ENCODE data around the gene MSH5. TPM values are rescaled to one million over a fixed set of nuclear protein-coding genes. Genes with fewer than 3 reads are reported as not detected.

MSH5 gene
- total and polyA plus RNA-seq, 9 of the 15 experiments (the other 6 are each of a cell fraction or from before 2014, with no cell fraction given), result 12.5 to 104 (median 46.6) TPM

DNA sequence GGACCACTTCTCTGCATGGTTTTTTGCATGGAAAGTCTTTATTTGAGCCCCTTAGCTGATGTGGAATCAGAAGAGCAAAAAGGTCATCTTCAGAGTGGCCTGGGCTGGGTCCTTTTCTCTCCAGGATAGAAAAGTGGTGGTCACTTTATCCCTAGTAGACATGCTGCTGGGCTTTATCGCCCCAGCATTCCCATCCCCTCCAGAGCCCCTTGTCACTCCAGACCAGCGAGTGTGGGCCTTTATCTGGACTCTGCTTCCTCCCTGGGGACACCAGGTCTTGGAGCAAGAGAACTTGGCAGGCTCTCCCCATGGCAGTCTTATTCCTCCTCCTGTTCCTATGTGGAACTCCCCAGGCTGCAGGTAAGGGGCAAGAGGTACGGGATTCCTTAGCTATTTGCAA, 33.2 kb upstream of the MSH5 start, which contains the start of gene LY6G6F (continued):
- TF ChIP-seq KAT2B (IDR thresholded peaks at IDR 0.05; ENCODE audit: low read depth, low read length) (no peak), POLR2AphosphoS5 (IDR thresholded peaks at IDR 0.05; ENCODE audit: control insufficient read depth, insufficient read depth, low read depth, low read length) (no peak), PCBP1 (IDR thresholded peaks at IDR 0.05; ENCODE audit: low read depth, low read length, poor library complexity, severe bottlenecking) (no peak), ZNF766 (CRISPR knock-in tag; conservative IDR thresholded peaks at IDR 0.05) (no peak), SMARCE1 (IDR thresholded peaks at IDR 0.05) (no peak), ARID1B (IDR thresholded peaks at IDR 0.05) (peak; percentile 47), NR3C1 (CRISPR knock-in tag; IDR thresholded peaks at IDR 0.05) (no peak), ZNF165 (CRISPR knock-in tag; IDR thresholded peaks at IDR 0.05; ENCODE audit: borderline replicate concordance) (no peak)

DNA sequence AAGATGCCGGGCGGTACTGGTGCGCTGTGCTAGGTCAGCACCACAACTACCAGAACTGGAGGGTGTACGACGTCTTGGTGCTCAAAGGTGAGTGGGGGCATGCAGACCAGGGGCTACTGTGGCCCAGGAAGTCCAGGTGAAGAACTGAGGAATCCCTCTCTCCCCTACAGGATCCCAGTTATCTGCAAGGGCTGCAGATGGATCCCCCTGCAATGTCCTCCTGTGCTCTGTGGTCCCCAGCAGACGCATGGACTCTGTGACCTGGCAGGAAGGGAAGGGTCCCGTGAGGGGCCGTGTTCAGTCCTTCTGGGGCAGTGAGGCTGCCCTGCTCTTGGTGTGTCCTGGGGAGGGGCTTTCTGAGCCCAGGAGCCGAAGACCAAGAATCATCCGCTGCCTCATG, 32.1 kb upstream of the MSH5 start:
- in situ Hi-C loops (cut with MboI), result no loop called here
- TF ChIP-seq RNF2 (IDR thresholded peaks at IDR 0.05) (no peak), CBX3 (IDR thresholded peaks at IDR 0.05; ENCODE audit: borderline replicate concordance in 1 of 2, low read length in 2 of 2) (no peak), SAP30 (IDR thresholded peaks at IDR 0.05; ENCODE audit: borderline replicate concordance, insufficient read depth, low read depth, low read length, poor library complexity, severe bottlenecking) (no peak), ZNF197 (CRISPR knock-in tag; IDR thresholded peaks at IDR 0.05; ENCODE audit: low read depth) (no peak)
- TF ChIP-seq, protein P1, sequence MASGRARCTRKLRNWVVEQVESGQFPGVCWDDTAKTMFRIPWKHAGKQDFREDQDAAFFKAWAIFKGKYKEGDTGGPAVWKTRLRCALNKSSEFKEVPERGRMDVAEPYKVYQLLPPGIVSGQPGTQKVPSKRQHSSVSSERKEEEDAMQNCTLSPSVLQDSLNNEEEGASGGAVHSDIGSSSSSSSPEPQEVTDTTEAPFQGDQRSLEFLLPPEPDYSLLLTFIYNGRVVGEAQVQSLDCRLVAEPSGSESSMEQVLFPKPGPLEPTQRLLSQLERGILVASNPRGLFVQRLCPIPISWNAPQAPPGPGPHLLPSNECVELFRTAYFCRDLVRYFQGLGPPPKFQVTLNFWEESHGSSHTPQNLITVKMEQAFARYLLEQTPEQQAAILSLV (tag; IDR thresholded peaks at IDR 0.05), result no peak
- TF ChIP-seq, protein P2, sequence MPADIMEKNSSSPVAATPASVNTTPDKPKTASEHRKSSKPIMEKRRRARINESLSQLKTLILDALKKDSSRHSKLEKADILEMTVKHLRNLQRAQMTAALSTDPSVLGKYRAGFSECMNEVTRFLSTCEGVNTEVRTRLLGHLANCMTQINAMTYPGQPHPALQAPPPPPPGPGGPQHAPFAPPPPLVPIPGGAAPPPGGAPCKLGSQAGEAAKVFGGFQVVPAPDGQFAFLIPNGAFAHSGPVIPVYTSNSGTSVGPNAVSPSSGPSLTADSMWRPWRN (IDR thresholded peaks at IDR 0.05; ENCODE audit: low read depth), result no peak
- TF ChIP-seq, protein P3, sequence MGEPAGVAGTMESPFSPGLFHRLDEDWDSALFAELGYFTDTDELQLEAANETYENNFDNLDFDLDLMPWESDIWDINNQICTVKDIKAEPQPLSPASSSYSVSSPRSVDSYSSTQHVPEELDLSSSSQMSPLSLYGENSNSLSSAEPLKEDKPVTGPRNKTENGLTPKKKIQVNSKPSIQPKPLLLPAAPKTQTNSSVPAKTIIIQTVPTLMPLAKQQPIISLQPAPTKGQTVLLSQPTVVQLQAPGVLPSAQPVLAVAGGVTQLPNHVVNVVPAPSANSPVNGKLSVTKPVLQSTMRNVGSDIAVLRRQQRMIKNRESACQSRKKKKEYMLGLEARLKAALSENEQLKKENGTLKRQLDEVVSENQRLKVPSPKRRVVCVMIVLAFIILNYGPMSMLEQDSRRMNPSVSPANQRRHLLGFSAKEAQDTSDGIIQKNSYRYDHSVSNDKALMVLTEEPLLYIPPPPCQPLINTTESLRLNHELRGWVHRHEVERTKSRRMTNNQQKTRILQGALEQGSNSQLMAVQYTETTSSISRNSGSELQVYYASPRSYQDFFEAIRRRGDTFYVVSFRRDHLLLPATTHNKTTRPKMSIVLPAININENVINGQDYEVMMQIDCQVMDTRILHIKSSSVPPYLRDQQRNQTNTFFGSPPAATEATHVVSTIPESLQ (CRISPR knock-in tag; IDR thresholded peaks at IDR 0.05), result no peak

More for the DNA sequence above, 32.1 kb upstream of the MSH5 start:
- no peak for FAIRE-seq
- CTCF ChIA-PET (ENCODE audit: low intra/inter-chr PET ratio), result no interaction called here
- Histone ChIP-seq H3K27ac (ENCODE audit: extremely low read depth, low read depth, low read length) (no peak overlapping the region), H3K4me1 (replicated peaks in 1 of 2; ENCODE audit: control insufficient read depth in 2 of 2, insufficient read depth in 2 of 2, low read length in 2 of 2) (peaks cover 29 to 40% of the 10 kb centered on the region in 2 experiments), H4K20me1 (replicated peaks; ENCODE audit: control insufficient read depth, insufficient read depth, low read length) (no peaks in the 10 kb centered on the region), H3K9ac (ENCODE audit: insufficient read depth in 1 of 2, low read depth in 2 of 2, low read length in 2 of 2) (peak overlapping the region in 1 of 2 experiments; percentile 23; a peak in 2 of 4 replicates), H3K4me2 (ENCODE audit: insufficient read depth, low read length) (no peak overlapping the region), H3K9me3 (replicated peaks; ENCODE audit: control insufficient read depth, insufficient read depth, low read depth, low read length) (no peaks in the 10 kb centered on the region), H2AFZ (ENCODE audit: low read depth, low read length) (peak overlapping the region; percentile 91; the same call in 1 of the 2 replicates), H3K79me2 (ENCODE audit: control insufficient read depth, insufficient read depth, low read length) (peaks cover 8% of the 10 kb centered on the region), H3K9me1 (ENCODE audit: control insufficient read depth, insufficient read depth, low read length) (no peaks in the 10 kb centered on the region), H3K36me3 (ENCODE audit: control insufficient read depth, insufficient read depth, low read length) (no peaks in the 10 kb centered on the region), H3K27me3 (ENCODE audit: control insufficient read depth in 2 of 2, insufficient read depth in 2 of 2, low read length in 2 of 2) (no peaks in the 10 kb centered on the region), H3K4me3 (no peak overlapping the region)
- BruUV-seq (replicated peaks), result no TSS peak
- no peak for DNase-seq (ENCODE audit: extremely low read depth in 1 of 4, low spot score in 3 of 4)
- ATAC-seq, result no peak
- intact Hi-C loops (cut with micrococcal nuclease), result no loop called here
- WGBS (ENCODE audit: insufficient coverage, low coverage, missing lambda C conversion rate), result 81% methylated on average over 10 of the region's 10 CpGs
- POLR2A ChIA-PET, result interaction anchor here (1.1 to 12.4 kb wide), 5 partner anchors 8 to 56 kb away, joined by 3 to 223 read pairs (median 7); partner anchors contain the start of genes DDAH2, LY6G6C, LY6G6D and MPIG6B
